Stimulated activated CD8-positive, alpha-beta memory T cell treated with anti-CD3 and anti-CD28 coated beads, Interleukin-12 subunit alpha, Interleukin-12 subunit beta, amount 100 ng/mL, for 24 hours (primary cell): ENCODE measurements around the gene CDCA3.

Experiments
- DNase-seq: peaks from one replicate; pipeline ENCODE4 v3.0.0-alpha.2; 2020; ENCODE audit errors: extremely low read depth

CDCA3 gene

DNA sequence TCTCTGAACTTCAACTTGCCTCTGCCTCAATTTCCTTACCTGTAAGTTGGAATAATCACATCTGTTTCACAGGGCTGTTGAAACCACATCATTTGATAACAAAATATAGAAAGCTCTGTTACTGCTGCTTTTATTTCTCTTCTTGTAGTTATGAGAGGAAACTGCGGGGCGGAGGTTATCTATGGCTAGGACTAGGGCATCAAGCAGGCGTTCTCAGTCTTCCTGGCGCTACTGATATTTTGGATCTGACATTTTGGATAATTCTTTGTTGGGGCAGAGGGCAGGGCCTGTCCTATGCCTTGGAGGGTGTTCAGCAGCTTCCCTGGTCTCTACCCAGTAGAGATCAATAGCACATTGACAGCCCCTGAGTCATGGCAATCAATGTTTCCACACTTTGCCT is 19.0 kb downstream of the CDCA3 start:
- no peak for DNase-seq

DNA sequence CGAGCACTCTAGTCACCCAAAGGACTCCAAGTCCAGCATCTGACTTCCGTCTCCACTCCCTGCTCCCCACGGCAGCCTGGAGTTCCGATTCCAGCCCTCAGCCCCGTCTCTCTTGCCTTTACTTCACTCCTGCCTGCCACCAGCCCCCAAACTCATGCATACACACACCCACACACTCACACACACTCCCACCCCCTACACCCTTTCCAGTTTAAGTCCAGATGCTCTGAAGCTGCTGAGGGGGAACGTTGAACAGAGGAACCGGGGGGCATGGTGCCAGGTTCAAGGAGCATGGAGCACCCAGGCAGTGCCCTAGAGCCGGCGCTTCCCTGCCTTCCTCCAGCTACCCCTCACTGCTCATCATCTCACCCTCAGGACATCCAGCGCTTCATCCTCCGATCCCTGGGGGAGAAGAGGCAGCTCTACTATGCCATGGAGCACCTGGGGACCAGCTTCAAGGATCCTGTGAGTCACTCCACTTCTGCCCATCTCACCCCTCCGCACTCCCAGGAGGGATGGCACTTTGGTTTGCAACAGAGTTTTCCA is 19.6 kb downstream of the CDCA3 start:
- no peak for DNase-seq

DNA sequence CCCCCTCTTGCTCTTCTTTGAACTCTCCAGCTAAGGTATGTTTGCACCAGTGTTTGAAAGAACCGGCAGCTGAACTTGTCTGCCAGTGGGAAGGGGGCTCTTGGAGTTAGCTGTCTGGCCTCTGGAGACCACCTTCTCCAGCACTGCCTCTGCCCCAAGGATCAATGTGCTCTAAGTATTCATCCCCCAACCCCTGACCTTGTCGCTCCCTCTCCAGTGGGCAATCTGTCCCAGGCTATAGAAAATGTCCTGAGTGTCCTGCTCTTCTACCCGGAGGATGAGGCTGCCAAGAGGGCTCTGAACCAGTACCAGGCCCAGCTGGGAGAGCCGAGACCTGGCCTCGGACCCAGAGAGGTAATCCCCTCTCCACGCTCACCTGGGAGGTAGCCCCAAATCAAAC is 20.1 kb downstream of the CDCA3 start:
- DNase-seq, result no peak

DNA sequence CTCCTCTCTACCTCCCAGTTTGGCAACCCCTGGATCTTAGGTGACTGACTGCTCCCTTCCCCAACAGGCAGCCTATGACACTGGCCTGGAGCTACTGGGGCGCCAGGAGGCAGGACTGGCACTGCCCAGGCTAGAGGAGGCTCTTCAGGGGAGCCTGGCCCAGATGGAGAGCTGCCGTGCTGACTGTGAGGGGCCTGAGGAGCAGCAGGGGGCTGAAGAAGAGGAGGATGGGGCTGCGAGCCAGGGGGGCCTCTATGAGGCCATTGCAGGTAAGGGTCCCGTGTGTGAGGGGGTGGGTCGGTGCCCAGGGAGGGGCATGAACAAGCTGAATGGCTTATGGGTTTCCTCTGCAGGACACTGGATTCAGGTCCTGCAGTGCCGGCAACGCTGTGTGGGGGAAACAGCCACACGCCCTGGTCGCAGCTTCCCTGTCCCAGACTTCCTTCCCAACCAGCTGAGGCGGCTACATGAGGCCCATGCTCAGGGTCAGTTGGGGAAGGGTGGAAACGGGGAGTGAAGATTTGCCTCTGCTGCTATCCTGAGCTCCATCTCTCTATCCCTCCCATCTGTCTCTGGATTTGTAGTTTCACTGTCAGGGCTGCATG is 20.7 kb downstream of the CDCA3 start:
- DNase-seq, result no peak

DNA sequence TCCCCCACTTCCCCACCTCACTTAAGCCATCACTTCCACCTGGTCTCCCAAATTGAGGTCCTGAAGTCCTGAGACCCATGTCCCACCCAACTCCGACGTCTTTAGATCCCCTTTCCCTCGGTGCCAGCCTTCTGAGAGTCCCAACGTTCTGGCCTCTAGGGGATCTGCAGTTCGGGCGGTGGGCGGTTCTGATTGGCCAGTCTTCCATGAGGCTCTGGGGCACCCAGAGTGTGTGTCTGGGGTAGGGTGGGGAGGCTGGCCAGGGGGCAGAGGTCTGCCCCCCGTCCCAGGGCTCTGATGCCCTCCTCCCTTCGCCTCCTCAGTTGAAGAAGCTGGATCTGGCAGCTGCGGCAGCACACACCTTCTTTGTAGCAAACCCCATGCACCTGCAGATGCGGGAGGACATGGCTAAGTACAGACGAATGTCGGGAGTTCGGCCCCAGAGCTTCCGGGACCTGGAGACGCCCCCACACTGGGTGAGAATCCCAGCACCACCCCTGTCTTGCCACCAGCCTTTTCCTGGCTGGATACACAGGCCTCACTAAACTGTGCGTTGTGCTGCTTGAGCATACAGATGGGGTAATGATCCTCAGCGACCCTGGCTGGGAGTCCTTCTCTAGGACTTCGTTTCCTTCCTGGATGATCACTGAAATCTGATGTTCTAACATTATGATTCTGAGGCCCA is 21.4 kb downstream of the CDCA3 start:
- no peak for DNase-seq

DNA sequence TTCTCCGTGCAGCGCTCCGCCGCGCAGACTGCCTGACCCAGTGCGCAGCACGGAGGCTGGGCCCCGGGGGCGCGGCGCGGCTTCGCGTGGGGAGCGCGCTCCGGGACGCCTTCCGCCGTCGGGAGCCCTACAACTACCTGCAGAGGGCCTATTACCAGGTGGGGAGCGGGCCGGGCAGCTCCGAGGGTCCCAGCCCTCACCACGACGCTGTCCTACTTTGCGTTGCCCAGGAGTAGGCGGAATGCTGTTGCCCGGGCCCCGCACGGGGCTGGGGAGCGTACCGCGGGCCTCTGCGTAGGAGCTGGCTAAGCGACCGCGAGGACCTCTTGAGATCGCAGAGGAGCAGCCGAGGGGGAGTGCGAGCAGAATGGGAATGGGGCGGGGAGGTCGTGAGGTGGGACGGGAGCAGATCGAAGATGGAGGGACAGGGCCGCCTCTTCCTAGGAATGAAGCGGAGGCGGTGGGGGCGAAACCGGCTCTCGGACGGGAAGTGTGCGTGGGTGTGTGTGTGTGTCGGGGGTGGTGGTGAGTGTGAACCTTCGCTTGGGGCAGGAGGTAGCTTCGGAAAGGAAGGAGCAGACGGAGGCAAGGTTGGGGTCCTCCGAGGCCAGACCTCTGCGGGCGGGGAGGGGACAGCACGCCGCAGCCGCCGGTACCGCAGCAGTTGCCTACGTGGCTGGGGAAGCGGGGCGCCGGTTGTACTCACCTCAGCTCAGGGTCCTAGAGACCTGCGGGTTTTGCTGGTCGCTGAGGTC is 22.1 kb downstream of the CDCA3 start:
- DNase-seq, result no peak

DNA sequence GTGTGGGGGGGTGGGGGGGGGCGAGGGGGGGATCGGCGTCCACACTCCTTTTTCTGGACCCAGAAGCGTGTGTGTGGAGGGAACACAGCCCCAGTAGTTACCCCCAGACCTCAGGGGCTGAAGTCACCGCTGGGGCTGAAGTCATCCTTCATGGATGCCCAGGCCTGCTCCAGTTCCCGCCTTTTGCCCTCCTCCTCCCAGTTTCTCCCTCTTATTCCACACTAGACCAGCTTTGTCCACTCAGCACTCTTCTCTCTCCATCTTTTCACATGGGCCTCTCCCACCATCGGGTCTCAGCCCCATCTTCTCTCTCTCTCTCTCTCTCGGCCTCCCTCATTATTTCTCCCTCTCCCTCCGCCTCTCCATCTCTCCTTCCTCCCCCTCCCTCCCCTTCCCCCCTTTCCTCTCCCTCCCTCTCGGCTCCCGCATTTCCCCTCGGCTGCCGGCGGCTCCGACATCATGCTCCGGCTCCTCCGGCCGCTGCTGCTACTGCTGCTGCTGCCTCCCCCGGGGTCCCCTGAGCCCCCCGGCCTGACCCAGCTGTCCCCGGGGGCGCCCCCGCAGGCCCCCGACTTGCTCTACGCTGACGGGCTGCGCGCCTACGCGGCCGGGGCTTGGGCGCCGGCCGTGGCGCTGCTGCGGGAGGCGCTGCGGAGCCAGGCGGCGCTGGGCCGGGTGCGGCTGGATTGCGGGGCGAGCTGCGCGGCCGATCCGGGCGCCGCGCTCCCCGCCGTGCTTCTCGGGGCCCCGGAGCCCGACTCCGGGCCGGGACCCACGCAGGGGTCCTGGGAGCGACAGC is 22.9 kb downstream of the CDCA3 start, which contains the start of gene P3H3:
P3H3 (plus strand) TSS at position 426 of the 799 bp plus-strand sequence; CDS start at position 460, 34 bp downstream.
- DNase-seq, result no peak

DNA sequence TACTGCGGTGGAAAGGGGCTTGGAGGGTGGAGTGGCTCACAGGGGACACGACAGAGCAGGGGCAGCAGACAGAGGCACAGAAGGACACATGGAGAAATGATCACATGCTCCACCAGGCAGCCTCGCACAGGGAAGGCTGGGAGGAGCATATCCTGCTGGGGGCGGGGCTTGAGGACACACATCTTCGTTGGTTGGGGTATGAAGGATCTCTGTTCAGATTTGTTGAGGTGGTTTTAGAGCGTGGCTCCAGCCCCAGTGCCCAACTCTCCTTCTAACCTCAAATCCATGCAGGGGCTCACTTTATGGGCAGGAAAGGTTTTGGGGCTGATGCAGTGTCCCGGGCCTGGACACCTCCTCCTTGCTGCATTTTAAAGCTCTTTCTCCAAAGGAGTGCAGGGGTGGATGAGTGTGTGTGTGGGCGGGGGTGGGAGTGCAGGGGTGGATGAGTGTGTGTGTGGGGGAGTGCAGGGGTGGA is 23.6 kb downstream of the CDCA3 start:
- no peak for DNase-seq

DNA sequence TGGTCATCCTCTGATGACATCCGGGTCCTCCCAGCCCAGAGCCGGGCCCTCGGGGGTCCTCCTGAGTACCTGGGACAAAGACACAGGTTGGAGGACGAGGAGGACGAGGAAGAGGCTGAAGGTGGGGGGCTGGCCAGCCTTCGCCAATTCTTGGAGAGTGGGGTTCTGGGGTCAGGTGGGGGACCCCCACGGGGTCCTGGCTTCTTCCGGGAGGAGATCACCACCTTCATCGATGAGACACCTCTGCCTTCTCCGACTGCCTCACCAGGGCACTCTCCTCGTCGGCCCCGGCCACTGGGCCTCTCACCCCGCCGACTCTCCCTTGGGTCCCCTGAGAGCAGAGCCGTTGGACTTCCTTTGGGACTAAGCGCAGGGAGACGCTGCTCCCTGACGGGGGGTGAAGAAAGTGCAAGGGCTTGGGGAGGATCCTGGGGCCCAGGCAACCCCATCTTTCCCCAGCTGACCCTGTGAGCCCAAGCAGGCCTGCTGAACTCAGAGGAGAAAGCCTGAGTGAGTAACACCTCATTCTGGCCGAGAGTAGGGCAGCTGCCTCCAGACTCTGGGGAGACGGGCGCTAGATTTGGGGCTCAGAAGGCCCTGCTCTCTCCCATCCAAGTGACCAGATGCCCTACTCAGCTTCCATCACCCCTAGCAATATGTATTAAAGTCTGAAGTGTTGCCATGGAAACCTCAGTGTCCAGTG is 24.2 kb downstream of the CDCA3 start:
- DNase-seq, result no peak

DNA sequence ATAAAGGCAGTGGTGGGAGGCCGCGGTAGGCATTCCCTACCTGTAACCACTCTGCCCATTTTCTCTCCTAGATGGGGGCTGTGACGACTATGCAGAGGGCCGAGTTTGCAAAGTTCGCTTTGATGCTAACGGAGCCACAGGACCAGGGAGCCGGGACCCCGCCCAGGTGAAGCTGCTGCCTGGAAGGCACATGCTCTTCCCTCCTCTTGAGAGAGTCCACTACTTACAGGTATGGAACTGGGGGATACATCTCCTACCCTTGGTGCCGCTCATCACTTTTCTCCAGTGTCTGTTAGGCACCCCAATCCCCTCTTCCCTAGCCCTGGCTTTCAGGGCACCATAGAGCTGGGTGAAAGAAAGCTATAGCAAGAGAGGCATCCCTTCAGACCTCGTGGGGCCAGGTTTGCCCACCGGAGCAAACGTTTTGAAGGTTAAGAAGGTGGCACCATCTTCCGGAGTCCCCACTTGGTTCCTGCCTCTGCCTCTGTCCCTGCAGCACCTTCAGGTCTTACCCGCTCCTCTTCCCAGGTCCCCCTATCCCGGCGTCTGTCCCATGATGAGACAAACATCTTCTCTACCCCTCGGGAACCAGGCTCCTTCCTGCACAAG is 24.9 kb downstream of the CDCA3 start:
- no peak for DNase-seq

DNA sequence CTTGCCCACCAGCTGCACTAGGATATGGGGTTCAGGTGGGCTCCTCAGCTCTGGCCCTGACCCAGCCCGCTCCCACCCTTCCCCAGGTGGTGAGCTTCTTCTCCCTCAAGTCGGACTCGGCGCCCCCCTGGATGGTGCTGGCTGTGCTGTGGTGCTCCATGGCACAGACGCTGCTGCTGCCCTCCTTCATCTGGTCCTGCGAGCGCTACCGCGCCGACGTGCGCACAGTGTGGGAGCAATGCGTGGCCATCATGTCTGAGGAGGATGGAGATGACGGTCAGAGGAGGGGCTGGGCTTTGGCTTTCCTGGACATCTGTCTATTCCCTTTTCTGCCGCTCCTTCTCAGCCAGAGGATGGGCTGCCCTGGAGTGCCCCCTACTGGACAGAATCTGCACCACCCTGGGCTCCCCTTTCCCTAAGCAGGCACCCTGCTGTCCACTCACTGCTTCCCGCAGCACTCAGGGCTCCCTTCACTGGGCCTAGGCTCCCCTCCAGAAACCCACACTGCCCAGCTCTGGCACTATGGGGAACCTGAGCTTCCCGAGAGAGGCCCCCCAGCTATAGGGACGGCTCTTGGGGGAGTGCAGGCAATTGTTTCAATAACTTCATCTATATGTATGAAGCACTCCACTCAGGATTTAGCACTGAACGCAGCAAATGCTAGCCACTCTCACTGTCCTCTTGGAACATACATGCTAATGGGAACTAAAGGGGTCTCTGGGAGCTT is 25.5 kb downstream of the CDCA3 start:
- peak; percentile 40 for DNase-seq

DNA sequence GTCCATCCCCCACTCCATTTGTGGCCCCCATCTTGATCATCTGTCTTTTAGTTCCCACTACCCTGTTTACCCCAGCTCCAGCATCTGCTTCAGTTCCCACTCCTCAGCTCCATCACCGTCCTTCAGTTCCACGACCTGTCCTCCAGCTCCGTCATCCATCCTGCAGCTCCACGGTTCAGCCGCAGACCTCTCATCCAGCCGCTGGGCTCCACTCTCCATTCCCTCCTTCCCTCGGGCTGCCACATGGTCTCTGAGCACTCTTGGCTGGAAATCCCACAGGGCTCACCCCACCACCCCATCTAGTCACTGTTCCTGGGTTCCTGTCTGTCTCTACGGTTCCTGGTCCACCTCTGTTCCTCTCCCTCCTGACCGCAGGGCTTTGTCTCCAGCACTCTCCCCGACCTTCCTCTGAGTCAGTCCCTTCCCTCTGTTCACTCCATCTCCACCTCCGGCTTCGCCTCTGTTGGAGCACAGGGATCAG is 26.1 kb downstream of the CDCA3 start:
- no peak for DNase-seq

DNA sequence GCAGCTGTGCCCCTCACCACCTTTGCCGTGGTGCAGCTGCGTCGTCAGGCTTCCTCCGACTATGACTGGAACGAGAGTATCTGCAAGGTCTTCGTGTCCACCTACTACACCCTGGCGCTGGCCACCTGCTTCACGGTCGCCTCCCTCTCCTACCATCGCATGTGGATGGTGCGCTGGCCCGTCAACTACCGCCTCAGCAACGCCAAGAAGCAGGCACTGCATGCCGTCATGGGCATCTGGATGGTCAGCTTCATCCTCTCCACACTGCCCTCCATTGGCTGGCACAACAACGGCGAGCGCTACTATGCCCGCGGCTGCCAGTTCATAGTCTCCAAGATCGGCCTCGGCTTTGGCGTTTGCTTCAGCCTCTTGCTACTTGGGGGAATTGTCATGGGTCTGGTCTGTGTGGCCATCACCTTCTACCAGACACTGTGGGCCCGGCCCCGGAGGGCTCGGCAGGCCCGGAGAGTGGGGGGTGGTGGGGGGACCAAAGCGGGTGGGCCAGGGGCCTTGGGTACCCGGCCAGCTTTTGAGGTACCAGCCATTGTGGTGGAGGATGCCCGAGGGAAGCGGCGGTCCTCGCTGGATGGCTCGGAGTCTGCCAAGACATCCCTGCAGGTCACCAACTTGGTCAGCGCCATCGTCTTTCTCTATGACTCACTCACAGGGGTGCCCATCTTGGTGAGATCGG is 26.9 kb downstream of the CDCA3 start:
- DNase-seq, result no peak

DNA sequence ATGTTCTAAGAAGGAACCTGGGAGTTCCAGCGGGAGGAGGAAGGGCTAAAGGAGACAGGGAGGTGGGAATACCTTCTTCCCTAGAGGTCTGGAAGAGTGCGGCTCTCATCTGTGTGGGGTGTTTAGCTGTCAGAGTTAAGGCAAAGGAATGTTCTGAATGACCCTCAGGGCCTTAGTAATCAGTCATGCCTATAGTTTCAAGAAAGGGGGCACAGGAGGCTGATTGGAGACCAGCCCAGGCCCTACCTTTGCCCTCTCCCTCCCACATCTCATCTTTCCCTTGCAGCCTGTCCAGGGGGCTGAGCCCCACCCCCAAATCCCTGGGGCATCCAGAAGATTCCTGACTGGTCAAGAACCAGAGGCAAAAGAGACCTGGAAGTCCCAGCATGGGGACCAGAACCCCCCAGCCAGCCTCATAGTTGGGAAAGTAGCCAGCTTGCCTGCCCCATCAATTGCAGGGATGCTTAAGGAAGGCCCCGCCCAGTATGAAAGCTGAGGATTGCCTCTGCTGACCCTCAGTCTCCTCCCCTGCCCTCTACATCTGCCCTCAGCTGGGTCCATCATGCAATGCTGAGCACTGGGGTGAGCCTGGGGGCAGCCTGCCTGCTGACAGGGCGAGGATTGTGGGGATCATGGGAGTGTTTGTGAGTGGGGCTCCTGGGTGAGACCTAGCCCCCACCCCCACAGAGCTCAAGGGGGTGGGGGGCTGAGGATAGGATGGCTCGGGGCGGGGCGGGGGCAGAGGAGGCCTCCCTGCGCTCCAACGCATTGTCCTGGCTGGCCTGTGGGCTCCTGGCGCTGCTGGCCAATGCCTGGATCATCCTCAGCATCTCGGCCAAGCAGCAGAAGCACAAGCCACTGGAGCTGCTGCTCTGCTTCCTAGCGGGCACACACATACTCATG is 27.7 kb downstream of the CDCA3 start:
- DNase-seq, result no peak

DNA sequence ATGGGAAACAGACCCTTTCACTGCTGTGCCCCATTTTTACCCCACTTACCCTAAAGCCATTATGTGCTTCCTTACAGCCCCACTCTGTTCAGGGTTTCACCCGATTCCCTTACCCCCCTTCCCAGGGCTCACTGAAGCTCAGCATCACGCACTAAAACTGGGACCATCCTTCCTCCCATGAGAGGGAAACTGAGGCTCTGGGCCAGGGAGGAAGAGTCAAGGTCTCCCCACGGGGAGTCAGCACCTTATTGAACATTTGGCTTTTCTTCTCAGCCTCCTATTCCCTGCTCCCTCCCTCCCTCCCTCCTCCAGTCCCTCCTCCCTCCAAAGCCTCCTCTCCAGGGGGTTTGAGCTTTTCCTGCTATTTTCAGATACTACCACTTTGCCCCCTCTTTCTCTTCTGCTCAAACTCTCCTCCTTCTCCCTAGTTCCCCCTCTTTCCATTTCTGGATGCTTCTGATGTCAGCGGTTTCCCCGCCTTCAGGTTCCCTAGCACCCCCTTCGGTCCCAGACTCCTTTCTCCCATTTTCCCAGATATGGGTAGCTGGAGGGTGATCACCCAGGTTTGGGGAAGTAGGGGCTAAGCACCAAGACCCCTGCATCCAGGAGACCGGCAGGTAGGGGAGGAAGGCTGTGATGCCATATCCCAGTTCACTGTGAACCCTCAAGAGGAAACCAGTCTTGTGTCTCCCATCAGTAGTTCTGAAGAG is 28.5 kb downstream of the CDCA3 start:
- no peak for DNase-seq

DNA sequence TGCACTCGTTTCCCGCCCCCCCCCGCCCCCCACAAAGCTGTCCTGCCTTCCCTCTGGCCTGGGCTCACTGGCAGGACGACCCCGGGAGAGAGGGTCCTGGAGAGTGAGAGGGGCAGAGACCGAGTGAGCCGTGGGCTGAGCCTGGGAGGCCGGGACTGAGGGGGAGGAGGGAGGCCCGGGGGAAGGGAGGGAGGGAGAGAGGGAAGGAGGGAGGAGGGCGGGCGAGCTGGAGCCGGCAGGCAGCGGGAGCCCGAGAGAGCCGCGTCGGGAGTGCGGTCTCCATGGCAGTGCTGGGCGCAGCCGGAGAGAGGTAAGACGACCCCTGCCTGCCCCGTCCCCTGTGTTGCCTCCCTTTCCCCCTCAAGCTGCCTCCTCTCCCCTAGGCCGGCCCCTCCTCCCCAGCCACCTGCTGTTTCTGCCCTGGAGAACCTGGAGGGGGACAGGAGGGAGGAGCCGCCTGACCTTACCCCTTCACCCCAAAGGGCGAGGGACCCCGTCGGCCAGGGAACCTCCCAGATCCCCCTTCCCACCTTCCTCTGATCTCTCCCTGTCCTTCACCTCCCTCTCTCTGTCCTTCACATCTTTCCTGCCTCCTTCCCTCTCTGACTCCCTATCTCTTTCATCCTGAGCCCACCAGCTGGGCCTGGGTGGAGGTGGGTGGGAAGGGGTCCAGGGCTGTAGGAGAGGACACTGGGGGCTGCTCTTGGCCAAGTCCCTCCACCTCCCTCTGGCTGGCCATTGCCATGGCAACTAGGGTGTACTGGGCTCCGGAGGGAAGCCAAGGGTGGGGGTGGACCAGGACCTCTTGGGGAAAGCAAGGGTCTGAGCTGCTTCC is 29.3 kb downstream of the CDCA3 start, which contains the start of gene GPR162:
GPR162 (plus strand) TSS at position 231 of the 835 bp plus-strand sequence. CDS start 2,078 bp downstream, outside the sequence.
- no peak for DNase-seq
